Upper lobe of left lung (tissue), 6 donors: ENCODE data around the gene ARHGAP31. TPM values are rescaled to one million over a fixed set of nuclear protein-coding genes. Genes with fewer than 3 reads are reported as not detected.
"Not testable (repeated sequence)": the region's sequence is repeated elsewhere in the genome, so short reads cannot be mapped to it uniquely, and the experiment has no call there.

Experiments used
- ATAC-seq, 2 donors: fragments of 200-7000 bp; cut with Tn5 transposase; one replicate each; pipeline ENCODE4 v1.9.1; 2022; ENCODE audit warnings: mild to moderate bottlenecking in 2 of 2, moderate library complexity in 2 of 2; ENCODE audit not compliant: low FRiP score in 2 of 2
- DNase-seq, 2 donors: peaks; one replicate each; pipeline ENCODE4 v3.0.0-alpha.2; 2019 to 2020
- H3K27ac ChIP-seq, 4 donors: fragments of 200-600 bp; sonication (generic); one replicate each; pipeline ENCODE4 v1.5.1; 2016 to 2019
- H3K27me3 ChIP-seq, 4 donors: fragments of 200-600 bp; sonication (generic); one replicate each; pipeline ENCODE4 v1.5.1; 2017 to 2019
- H3K36me3 ChIP-seq, 4 donors: fragments of 200-600 bp; sonication (generic); one replicate each; pipeline ENCODE4 v1.5.1; 2016 to 2019
- H3K4me1 ChIP-seq, 4 donors: fragments of 200-600 bp; sonication (generic); one replicate each; pipeline ENCODE4 v1.5.1; 2018 to 2019
- H3K4me3 ChIP-seq, 4 donors: fragments of 200-600 bp; sonication (generic); one replicate each; pipeline ENCODE4 v1.5.1; 2017 to 2019; ENCODE audit warnings: mild to moderate bottlenecking in 2 of 4, moderate library complexity in 1 of 4
- H3K9me3 ChIP-seq, 4 donors: fragments of 200-600 bp; sonication (generic); one replicate each; pipeline ENCODE4 v1.5.1; 2018 to 2019
- CTCF ChIP-seq, 6 experiments: fragments of 450-650 bp in 4 of 6; fragments of 200-600 bp in 2 of 6; sonication (generic) in 2 of 6; IDR thresholded peaks; one replicate each; pipeline ENCODE4 v1.5.1; 2016 to 2019; ENCODE audit warnings: antibody characterized with exemption in 6 of 6
- EP300 ChIP-seq, 4 donors: sonication (generic); formaldehyde crosslinking; IDR thresholded peaks; one replicate each; pipeline ENCODE4 v1.5.1; 2017; ENCODE audit warnings: antibody characterized with exemption in 4 of 4, control low read depth in 2 of 4
- POLR2A ChIP-seq, 4 donors: fragments of 450-650 bp; IDR thresholded peaks; one replicate each; pipeline ENCODE4 v1.5.1; 2016 to 2017; ENCODE audit warnings: antibody characterized with exemption in 4 of 4, mild to moderate bottlenecking in 2 of 4
- POLR2AphosphoS5 ChIP-seq, 2 donors: sonication (generic); formaldehyde crosslinking; IDR thresholded peaks; one replicate each; pipeline ENCODE4 v1.5.1; 2017; ENCODE audit warnings: antibody characterized with exemption in 2 of 2
- WGBS, 2 donors: methylation state at CpG; one replicate each; pipeline ENCODE4 v1.1.5; 2017 to 2018; 5-methylcytosine and 5-hydroxymethylcytosine counted together
- total RNA-seq, 6 donors: library from RNA; depleted of rRNA in 4 of 6; stranded (reverse); fragments of >200 nt in 4 of 6; gene quantifications; one replicate each; pipeline versions ENCODE4 v1.1.0 to v1.2.1, GENCODE V29; 2016 to 2021
- donor health status: DM: no; HTN: no; CAD: no; lungs with moderate emphysema.
- donor health status: DM: no; HTN: yes; CAD: no; lungs with severe emphysema.

ARHGAP31 gene
- total RNA-seq, 6 donors from 2014 or later: 47.1 to 91.0 (median 66.2) TPM

- H3K4me3 ChIP-seq: no peak overlapping the region
- 53 to 65% methylated on average over 1 of the region's 1 CpG for WGBS, 2 donors
- H3K27ac ChIP-seq: peak overlapping the region in 1 of 4 donors; percentile 50
- H3K27me3 ChIP-seq: no peaks in the 10 kb centered on the region
- TF ChIP-seq CTCF (IDR thresholded peaks at IDR 0.05) (no peak), POLR2A (IDR thresholded peaks at IDR 0.05) (no peak)
- H3K4me1 ChIP-seq: peaks cover 56 to 69% (median 66%) of the 10 kb centered on the region in 4 donors
- DNase-seq (no peak), ATAC-seq (peak in 1 of 2 donors; percentile 46)
- peaks cover 0 to 17% (median 0%) of the 10 kb centered on the region in 4 donors for H3K36me3 ChIP-seq
- no peaks in the 10 kb centered on the region for H3K9me3 ChIP-seq
These were observed 10.1 kb downstream of the ARHGAP31 start for GRCh38 chr3:119304201-119304713.

- DNase-seq (no peak), ATAC-seq (peak in 1 of 2 donors; percentile 11)
- WGBS, 2 donors: 55 to 71% methylated on average over 1 of the region's 1 CpG
- Histone ChIP-seq H3K9me3 (no peaks in the 10 kb centered on the region), H3K4me1 (peaks cover 59 to 69% (median 66%) of the 10 kb centered on the region in 4 donors), H3K36me3 (peaks cover 0 to 11% (median 0%) of the 10 kb centered on the region in 4 donors), H3K27me3 (no peaks in the 10 kb centered on the region), H3K27ac (peak overlapping the region in 3 of 4 donors; percentile 20 to 46 (median 30)), H3K4me3 (no peak overlapping the region)
- TF ChIP-seq POLR2AphosphoS5 (IDR thresholded peaks at IDR 0.05): peak in 1 of 2 donors; percentile 10
- TF ChIP-seq EP300 (IDR thresholded peaks at IDR 0.05): no peak
- TF ChIP-seq POLR2A (IDR thresholded peaks at IDR 0.05): no peak
- TF ChIP-seq CTCF (IDR thresholded peaks at IDR 0.05): no peak
These were observed 11.1 kb downstream of the ARHGAP31 start for GRCh38 chr3:119305286-119305685.

GRCh38 chr3:119306378-119306777 lies 12.2 kb downstream of the ARHGAP31 start:
- H3K27me3 ChIP-seq, ATAC-seq, H3K9me3 ChIP-seq, DNase-seq, H3K4me3 ChIP-seq: not testable (repeated sequence)
- Histone ChIP-seq H3K27ac (peak overlapping the region in 1 of 4 donors; percentile 30), H3K36me3 (peaks cover 0 to 11% (median 0%) of the 10 kb centered on the region in 4 donors), H3K4me1 (peaks cover 59 to 67% (median 66%) of the 10 kb centered on the region in 4 donors)
- 86 to 91% methylated on average over 9 of the region's 9 CpGs for WGBS, 2 donors

GRCh38 chr3:119308355-119308754 lies 14.2 kb downstream of the ARHGAP31 start:
- ATAC-seq: no peak

GRCh38 chr3:119309591-119309990 lies 15.4 kb downstream of the ARHGAP31 start:
- TF ChIP-seq EP300 (IDR thresholded peaks at IDR 0.05) (no peak), CTCF (IDR thresholded peaks at IDR 0.05) (no peak), POLR2AphosphoS5 (IDR thresholded peaks at IDR 0.05) (no peak), POLR2A (IDR thresholded peaks at IDR 0.05) (no peak)

More at GRCh38 chr3:119308355-119308754, 14.2 kb downstream of the ARHGAP31 start:
- H3K36me3 ChIP-seq: peaks cover 0 to 6% (median 0%) of the 10 kb centered on the region in 4 donors
- WGBS, 2 donors: 100% methylated on average over 1 of the region's 1 CpG
- no peaks in the 10 kb centered on the region for H3K27me3 ChIP-seq
- H3K27ac ChIP-seq: no peak overlapping the region
- no peak overlapping the region for H3K4me3 ChIP-seq
- H3K4me1 ChIP-seq: peaks cover 43 to 61% (median 55%) of the 10 kb centered on the region in 4 donors
- TF ChIP-seq CTCF (IDR thresholded peaks at IDR 0.05) (no peak), POLR2AphosphoS5 (IDR thresholded peaks at IDR 0.05) (no peak), POLR2A (IDR thresholded peaks at IDR 0.05) (no peak), EP300 (IDR thresholded peaks at IDR 0.05) (no peak)
- no peak for DNase-seq
- H3K9me3 ChIP-seq: no peaks in the 10 kb centered on the region

More at GRCh38 chr3:119309591-119309990, 15.4 kb downstream of the ARHGAP31 start:
- Histone ChIP-seq H3K36me3 (peaks cover 0 to 12% (median 1%) of the 10 kb centered on the region in 4 donors), H3K4me3 (no peak overlapping the region), H3K4me1 (peaks cover 42 to 62% (median 49%) of the 10 kb centered on the region in 4 donors), H3K27me3 (no peaks in the 10 kb centered on the region), H3K9me3 (no peaks in the 10 kb centered on the region), H3K27ac (peak overlapping the region in 1 of 4 donors; percentile 69)
- 97 to 98% methylated on average over 4 of the region's 4 CpGs for WGBS, 2 donors
- no peak for DNase-seq
- ATAC-seq: no peak
